K562 (cell line): ENCODE results near the gene MEDAG.

Experiments
- CTCF ChIP-seq, 3 experiments: IDR thresholded peaks in 2 of 3; conservative IDR thresholded peaks in 1 of 3; 2 replicates each; pipeline ENCODE4 v1.5.1; 2011 to 2012; ENCODE audit warnings: low read length in 3 of 3, mild to moderate bottlenecking in 3 of 3, control low read depth in 2 of 3, improper control_type of control experiment in 1 of 3, inconsistent platforms in 1 of 3, low read depth in 1 of 3, mixed read lengths in 1 of 3, moderate library complexity in 1 of 3; ENCODE audit not compliant: insufficient read depth in 2 of 3
- HMGXB4 ChIP-seq: sonication (generic); formaldehyde crosslinking; IDR thresholded peaks from 2 replicates; pipeline ENCODE4 v1.8.1; 2023; ENCODE audit warnings: mild to moderate bottlenecking, missing genetic modification reagents
- POLR2AphosphoS5 ChIP-seq: IDR thresholded peaks from 2 replicates; pipeline ENCODE4 v1.6.1; 2011; ENCODE audit warnings: mild to moderate bottlenecking, low read depth, low read length, moderate library complexity; ENCODE audit not compliant: control insufficient read depth, insufficient read depth
- YBX1 ChIP-seq: fragments of 450-650 bp; IDR thresholded peaks from 2 replicates; pipeline ENCODE4 v1.7.1; 2016; ENCODE audit warnings: mild to moderate bottlenecking
- YY1 ChIP-seq, 3 experiments: IDR thresholded peaks; 2 replicates each; pipeline ENCODE4 v1.6.1; 2011; ENCODE audit warnings: low read length in 2 of 3, mild to moderate bottlenecking in 2 of 3, moderate library complexity in 2 of 3, borderline replicate concordance in 1 of 3, control low read depth in 1 of 3, low read depth in 1 of 3; ENCODE audit not compliant: insufficient read depth in 3 of 3, insufficient replicate concordance in 2 of 3, control insufficient read depth in 1 of 3, insufficient read length in 1 of 3; ENCODE audit errors: extremely low read depth in 1 of 3
- ZNF274 ChIP-seq: IDR thresholded peaks from 2 replicates; pipeline ENCODE4 v1.6.1; 2011; ENCODE audit warnings: low read depth, mild to moderate bottlenecking, low read length, moderate library complexity, borderline replicate concordance

GRCh38 chr13:30927595-30927994 is 21.5 kb downstream of the MEDAG start:
- no peak for TF ChIP-seq POLR2AphosphoS5
- TF ChIP-seq CTCF (IDR thresholded peaks at IDR 0.05 in 2 of 3, conservative IDR thresholded peaks at IDR 0.05 in 1 of 3; ENCODE audit: insufficient read depth in 2 of 3, low read depth in 1 of 3, low read length in 3 of 3), result no peak
- TF ChIP-seq HMGXB4 (CRISPR knock-in tag), result no peak
- no peak for TF ChIP-seq YBX1
- TF ChIP-seq YY1 (IDR thresholded peaks at IDR 0.05; ENCODE audit: borderline replicate concordance in 1 of 3, control insufficient read depth in 1 of 3, extremely low read depth in 1 of 3, insufficient read depth in 3 of 3, insufficient read length in 1 of 3, insufficient replicate concordance in 2 of 3, low read depth in 1 of 3, low read length in 2 of 3), result no peak
- TF ChIP-seq ZNF274, result no peak
